ENCODE data around the gene FOXB2.
A peak's percentile ranks its signal among the peaks of the same experiment; 100 is the strongest.
"Not testable (repeated sequence)": the region's sequence is repeated elsewhere in the genome, so short reads cannot be mapped to it uniquely, and the experiment has no call there.

Gene FOXB2

GRCh38 chr9:77019236-77019925 is at the start of gene FOXB2:
FOXB2 (plus strand) TSS chr9:77019655; CDS start chr9:77019655, 0 bp downstream.
- no peak for DNase-seq

GRCh38 chr9:76969716-76970115 is 49.7 kb upstream of the FOXB2 start:
- DNase-seq: no peak

- DNase-seq: not testable (repeated sequence)
These were observed 40.6 kb upstream of the FOXB2 start for GRCh38 chr9:76978831-76979230.

- DNase-seq: no peak
These were observed 38.9 kb upstream of the FOXB2 start for GRCh38 chr9:76980566-76980965.

- no peak for DNase-seq
These were observed 35.0 kb upstream of the FOXB2 start for GRCh38 chr9:76984486-76984885.

GRCh38 chr9:76985581-76985980 is 33.9 kb upstream of the FOXB2 start:
- DNase-seq: no peak

- no peak for DNase-seq
These were observed 31.8 kb upstream of the FOXB2 start for GRCh38 chr9:76987594-76988200.

GRCh38 chr9:76988941-76989340 is 30.5 kb upstream of the FOXB2 start:
- DNase-seq: no peak

GRCh38 chr9:76989501-76989900 is 30.0 kb upstream of the FOXB2 start:
- no peak for DNase-seq

GRCh38 chr9:76996700-76997099 is 22.8 kb upstream of the FOXB2 start:
- DNase-seq: no peak

- no peak for DNase-seq
These were observed 20.2 kb upstream of the FOXB2 start for GRCh38 chr9:76999261-76999660.

GRCh38 chr9:77000330-77000729 is 19.1 kb upstream of the FOXB2 start:
- DNase-seq: no peak

GRCh38 chr9:77003366-77003765 is 16.1 kb upstream of the FOXB2 start:
- DNase-seq: no peak

- DNase-seq: no peak
These were observed 14.2 kb upstream of the FOXB2 start for GRCh38 chr9:77005216-77005615.

GRCh38 chr9:77010527-77010926 is 8.9 kb upstream of the FOXB2 start:
- no peak for DNase-seq

GRCh38 chr9:77011973-77012821 is 7.3 kb upstream of the FOXB2 start:
- DNase-seq: peak; percentile 36

GRCh38 chr9:77013206-77013931 is 6.1 kb upstream of the FOXB2 start:
- DNase-seq: no peak

GRCh38 chr9:77013932-77014596 is 5.4 kb upstream of the FOXB2 start:
- DNase-seq: no peak

- DNase-seq: no peak
These were observed 4.7 kb upstream of the FOXB2 start for GRCh38 chr9:77014597-77015263.

- DNase-seq: no peak
These were observed 4.0 kb upstream of the FOXB2 start for GRCh38 chr9:77015327-77016048.

- DNase-seq: no peak
These were observed 3.3 kb upstream of the FOXB2 start for GRCh38 chr9:77016121-77016525.

Data from activated gamma-delta T cell treated with Interleukin-2 at 50 U/mL for 16 hours (primary cell).